GM19099 (cell line): ENCODE measurements around the gene PPFIA1.

ENCODE experiments used
- POLR2A ChIP-seq: IDR thresholded peaks from 3 replicates; pipeline ENCODE4 v1.6.1; 2011; ENCODE audit warnings: low read depth; ENCODE audit not compliant: insufficient read length; ENCODE audit errors: extremely low read depth

Gene PPFIA1

GRCh38 chr11:70324376-70325115, 54.1 kb downstream of the PPFIA1 start:
- TF ChIP-seq POLR2A: no peak

GRCh38 chr11:70325824-70326223, 55.3 kb downstream of the PPFIA1 start:
- no peak for TF ChIP-seq POLR2A

GRCh38 chr11:70326365-70326811, 55.9 kb downstream of the PPFIA1 start:
- TF ChIP-seq POLR2A: no peak

- TF ChIP-seq POLR2A: no peak
Observed at GRCh38 chr11:70326833-70327232, 56.3 kb downstream of the PPFIA1 start.

GRCh38 chr11:70327717-70328116, 57.2 kb downstream of the PPFIA1 start:
- TF ChIP-seq POLR2A: no peak

GRCh38 chr11:70328556-70328955, 58.1 kb downstream of the PPFIA1 start:
- no peak for TF ChIP-seq POLR2A

GRCh38 chr11:70331901-70332300, 61.4 kb downstream of the PPFIA1 start:
- TF ChIP-seq POLR2A: no peak

GRCh38 chr11:70332567-70332966, 62.1 kb downstream of the PPFIA1 start:
- TF ChIP-seq POLR2A: no peak

GRCh38 chr11:70333261-70333660, 62.8 kb downstream of the PPFIA1 start:
- no peak for TF ChIP-seq POLR2A

- TF ChIP-seq POLR2A: no peak
Observed at GRCh38 chr11:70334351-70334995, 64.0 kb downstream of the PPFIA1 start.

GRCh38 chr11:70335511-70335910, 65.0 kb downstream of the PPFIA1 start:
- TF ChIP-seq POLR2A: no peak

- no peak for TF ChIP-seq POLR2A
Observed at GRCh38 chr11:70338594-70338993, 68.1 kb downstream of the PPFIA1 start.

GRCh38 chr11:70339066-70339465, 68.6 kb downstream of the PPFIA1 start:
- TF ChIP-seq POLR2A: no peak

- no peak for TF ChIP-seq POLR2A
Observed at GRCh38 chr11:70341881-70342429, 71.5 kb downstream of the PPFIA1 start.

- TF ChIP-seq POLR2A: no peak
Observed at GRCh38 chr11:70343636-70344035, 73.1 kb downstream of the PPFIA1 start.

- no peak for TF ChIP-seq POLR2A
Observed at GRCh38 chr11:70348191-70348590, 77.7 kb downstream of the PPFIA1 start.
